Cardiac muscle cell (in vitro differentiated cells and primary cell): ENCODE measurements around the gene CDK8. TPM values are rescaled to one million over a fixed set of nuclear protein-coding genes. Genes with fewer than 3 reads are reported as not detected.

Source experiments
- DNase-seq, 2 donors: peaks; one replicate each; pipeline versions ENCODE4 v3.0.0 to v3.0.0-alpha.2; 2010 to 2017; ENCODE audit warnings: low read depth in 1 of 2, low spot score in 1 of 2
- H3K27ac ChIP-seq: fragments of 200-600 bp; sonication (generic); 2 replicates; pipeline ENCODE4 v1.5.1; 2016
- H3K27me3 ChIP-seq: fragments of 200-600 bp; sonication (generic); 2 replicates; pipeline ENCODE4 v1.6.0; 2016; ENCODE audit warnings: control low read depth
- H3K36me3 ChIP-seq: fragments of 200-600 bp; sonication (generic); 2 replicates; pipeline ENCODE4 v1.5.1; 2016; ENCODE audit warnings: control low read depth
- H3K4me1 ChIP-seq: fragments of 200-600 bp; sonication (generic); 2 replicates; pipeline ENCODE4 v1.8.1; 2017; ENCODE audit warnings: low read depth, mild to moderate bottlenecking, mixed run types
- H3K4me3 ChIP-seq: fragments of 200-600 bp; sonication (generic); 2 replicates; pipeline ENCODE4 v1.5.1; 2016; ENCODE audit warnings: mild to moderate bottlenecking
- H3K9me3 ChIP-seq: fragments of 200-600 bp; sonication (generic); 2 replicates; pipeline ENCODE4 v1.5.1; 2017; ENCODE audit warnings: low read depth, mild to moderate bottlenecking, control low read depth
- polyA plus RNA-seq: library from polyadenylated mRNA; unstranded; fragments of >200 nt; fragmentation: Nextera tagmentation; extraction: Ambion mirVana; gene quantifications from 2 replicates; pipeline ENCODE4 v1.2.1, GENCODE V29; 2016
- total RNA-seq: library from RNA; depleted of rRNA; stranded (reverse); fragments of >200 nt; gene quantifications from 2 replicates; pipeline ENCODE4 v1.2.3, GENCODE V29; 2016
- TF ChIP-seq, protein P1 (sequence below): IDR thresholded peaks from 2 replicates; pipeline ENCODE4 v1.5.1; 2012; ENCODE audit warnings: low read depth, mild to moderate bottlenecking, low read length

Gene CDK8
- total and polyA plus RNA-seq, 2 experiments from 2014 or later: 19.8 to 26.7 TPM

DNA sequence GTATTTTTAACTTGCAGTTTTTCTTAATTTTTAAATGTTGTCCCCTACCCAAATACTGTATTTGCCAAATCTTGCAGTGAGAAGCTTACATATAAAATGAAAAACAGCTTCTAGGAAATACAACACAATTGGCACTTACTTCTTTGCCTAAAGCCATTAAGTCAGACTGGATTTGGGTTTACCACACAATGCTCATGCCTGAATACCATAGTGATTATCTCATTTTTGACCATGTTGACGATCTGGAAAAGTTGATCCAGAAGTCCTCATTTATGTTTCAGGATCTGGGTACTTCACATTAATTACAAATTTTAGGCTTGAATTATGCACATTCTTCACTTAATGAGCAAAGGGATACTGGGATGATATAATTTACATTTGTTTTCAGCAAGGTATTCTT is 34.2 kb upstream of the CDK8 start:
- Histone ChIP-seq H3K9me3 (no peaks in the 10 kb centered on the region), H3K4me3 (no peak overlapping the region), H3K27ac (no peak overlapping the region), H3K36me3 (peaks cover 48% of the 10 kb centered on the region), H3K4me1 (peaks cover 14% of the 10 kb centered on the region), H3K27me3 (no peaks in the 10 kb centered on the region)
- no peak for DNase-seq
- TF ChIP-seq, protein P1, sequence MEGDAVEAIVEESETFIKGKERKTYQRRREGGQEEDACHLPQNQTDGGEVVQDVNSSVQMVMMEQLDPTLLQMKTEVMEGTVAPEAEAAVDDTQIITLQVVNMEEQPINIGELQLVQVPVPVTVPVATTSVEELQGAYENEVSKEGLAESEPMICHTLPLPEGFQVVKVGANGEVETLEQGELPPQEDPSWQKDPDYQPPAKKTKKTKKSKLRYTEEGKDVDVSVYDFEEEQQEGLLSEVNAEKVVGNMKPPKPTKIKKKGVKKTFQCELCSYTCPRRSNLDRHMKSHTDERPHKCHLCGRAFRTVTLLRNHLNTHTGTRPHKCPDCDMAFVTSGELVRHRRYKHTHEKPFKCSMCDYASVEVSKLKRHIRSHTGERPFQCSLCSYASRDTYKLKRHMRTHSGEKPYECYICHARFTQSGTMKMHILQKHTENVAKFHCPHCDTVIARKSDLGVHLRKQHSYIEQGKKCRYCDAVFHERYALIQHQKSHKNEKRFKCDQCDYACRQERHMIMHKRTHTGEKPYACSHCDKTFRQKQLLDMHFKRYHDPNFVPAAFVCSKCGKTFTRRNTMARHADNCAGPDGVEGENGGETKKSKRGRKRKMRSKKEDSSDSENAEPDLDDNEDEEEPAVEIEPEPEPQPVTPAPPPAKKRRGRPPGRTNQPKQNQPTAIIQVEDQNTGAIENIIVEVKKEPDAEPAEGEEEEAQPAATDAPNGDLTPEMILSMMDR: no peak

DNA sequence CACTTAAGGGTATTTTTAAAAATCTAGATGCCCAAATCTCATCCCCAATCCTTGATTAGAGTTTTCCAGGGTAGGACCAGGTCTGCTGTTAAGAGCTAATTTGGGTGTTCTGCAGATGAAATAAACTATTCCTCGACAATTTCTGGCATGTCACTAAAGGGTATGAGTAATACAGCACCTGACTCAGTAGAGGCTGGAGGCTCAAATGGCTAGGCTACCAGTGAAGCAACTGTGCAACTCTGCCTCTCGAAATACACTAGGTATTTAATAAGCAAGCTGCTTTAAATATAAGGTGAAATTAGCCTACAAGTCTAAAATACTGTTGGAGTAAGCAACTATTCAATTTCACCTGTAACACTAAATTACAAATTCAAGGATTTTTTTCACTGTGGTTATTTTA is 33.4 kb upstream of the CDK8 start:
- H3K9me3 ChIP-seq: no peaks in the 10 kb centered on the region
- H3K27ac ChIP-seq: peak overlapping the region; percentile 97
- peaks cover 39% of the 10 kb centered on the region for H3K36me3 ChIP-seq
- peak overlapping the region; percentile 92 for H3K4me3 ChIP-seq
- H3K27me3 ChIP-seq: no peaks in the 10 kb centered on the region
- H3K4me1 ChIP-seq: peaks cover 14% of the 10 kb centered on the region
- peak in 1 of 2 donors; percentile 27 for DNase-seq
- TF ChIP-seq, protein P1: no peak

DNA sequence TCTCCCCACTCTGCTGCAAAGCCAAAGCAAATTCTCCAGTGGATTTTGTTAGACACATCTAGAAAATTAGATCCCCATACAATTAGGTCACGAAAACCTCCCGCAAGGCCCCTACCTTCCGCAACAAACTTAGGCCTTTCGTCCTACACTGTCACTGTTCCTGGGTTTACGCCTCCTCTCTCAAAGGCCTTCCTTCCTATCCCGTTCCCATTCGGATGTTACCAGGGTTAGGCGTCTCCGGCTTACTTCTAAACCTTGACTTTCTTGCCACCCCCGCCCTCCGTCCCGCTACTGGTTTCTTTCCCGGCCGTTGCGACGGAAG is 32.6 kb upstream of the CDK8 start:
- no peaks in the 10 kb centered on the region for H3K9me3 ChIP-seq
- H3K36me3 ChIP-seq: peaks cover 31% of the 10 kb centered on the region
- peak overlapping the region; percentile 92 for H3K4me3 ChIP-seq
- TF ChIP-seq, protein P1: no peak
- H3K4me1 ChIP-seq: peaks cover 14% of the 10 kb centered on the region
- no peaks in the 10 kb centered on the region for H3K27me3 ChIP-seq
- no peak for DNase-seq
- H3K27ac ChIP-seq: peak overlapping the region; percentile 97

DNA sequence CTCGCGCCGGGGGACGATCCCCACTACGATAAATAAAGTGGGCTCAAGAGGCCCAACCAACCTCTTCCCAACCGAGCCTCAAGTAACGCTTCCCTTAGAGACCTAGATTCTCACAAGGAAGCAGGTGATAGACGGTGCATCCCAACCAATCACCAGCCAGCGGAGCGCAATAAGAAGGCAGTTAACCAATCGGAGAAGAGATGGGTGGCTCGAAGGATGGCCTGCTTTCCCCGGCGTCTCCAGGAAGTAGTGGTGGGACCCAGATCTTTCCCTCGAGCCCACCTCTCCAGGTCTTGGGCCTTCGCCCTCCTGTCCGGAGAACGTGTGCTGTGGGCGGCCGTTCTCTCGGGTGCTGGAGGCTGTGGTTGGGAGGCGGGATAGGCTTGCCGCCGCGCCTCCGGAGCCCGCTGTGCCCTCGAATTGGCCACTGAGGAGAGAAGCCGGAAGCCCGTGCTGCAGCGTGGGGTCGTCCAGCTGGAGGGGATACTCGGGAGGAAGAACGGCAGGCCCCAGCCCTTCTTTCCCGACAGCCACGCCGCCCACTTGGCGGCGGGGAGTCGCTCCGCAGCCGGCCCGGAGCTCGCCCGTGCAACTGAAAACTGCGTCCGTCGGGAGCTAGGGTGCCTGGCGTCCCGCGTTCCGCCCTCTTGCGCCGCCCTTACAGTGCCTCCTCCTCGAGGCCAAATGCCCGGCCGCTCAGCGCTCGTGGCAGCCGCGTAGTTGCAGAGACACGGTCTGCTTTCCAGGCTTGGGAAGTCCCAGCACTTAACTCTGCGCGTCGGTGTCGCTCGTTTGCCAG is 32.0 kb upstream of the CDK8 start, which contains the start of gene RNF6:
RNF6 (minus strand) TSS at position 594 of the 799 bp plus-strand sequence. CDS start 2,665 bp downstream, outside the sequence.
- peak; percentile 95 to 99 for DNase-seq
- peaks cover 26% of the 10 kb centered on the region for H3K36me3 ChIP-seq

DNA sequence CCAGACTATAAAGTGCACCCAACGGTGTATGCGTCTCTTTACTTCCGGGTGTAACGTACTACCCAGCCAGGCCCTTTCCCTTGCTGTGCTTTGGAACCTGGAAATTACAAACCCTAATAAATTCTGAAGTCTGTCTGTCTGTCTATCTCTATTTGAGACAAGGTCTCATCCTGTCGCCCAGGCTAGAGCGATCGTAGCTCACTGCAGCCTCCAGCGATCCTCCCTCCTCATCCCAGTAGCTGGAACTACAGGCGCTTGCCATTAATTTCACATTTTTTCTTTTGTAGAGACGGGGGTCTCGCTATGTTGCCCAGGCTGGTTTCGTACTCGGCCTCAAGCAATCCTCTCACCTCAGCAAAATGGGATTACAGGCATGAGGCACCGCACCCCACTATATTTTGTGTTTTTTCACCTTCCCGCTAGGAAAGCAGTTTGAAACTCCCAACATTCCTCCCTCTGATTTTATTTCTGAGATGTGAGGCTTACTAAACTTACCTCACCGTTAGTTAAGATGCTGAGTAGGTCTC is 31.3 kb upstream of the CDK8 start:
- Histone ChIP-seq H3K27me3 (no peaks in the 10 kb centered on the region), H3K36me3 (peaks cover 19% of the 10 kb centered on the region), H3K27ac (peak overlapping the region; percentile 97), H3K4me1 (peaks cover 14% of the 10 kb centered on the region), H3K9me3 (no peaks in the 10 kb centered on the region), H3K4me3 (peak overlapping the region; percentile 92)
- TF ChIP-seq, protein P1: no peak
- DNase-seq: no peak

More for the DNA sequence above, 32.0 kb upstream of the CDK8 start, which contains the start of gene RNF6:
- H3K27me3 ChIP-seq: no peaks in the 10 kb centered on the region
- TF ChIP-seq, protein P1: no peak
- peaks cover 14% of the 10 kb centered on the region for H3K4me1 ChIP-seq
- H3K4me3 ChIP-seq: peak within 1 kb of the TSS; percentile 92
- H3K9me3 ChIP-seq: no peaks in the 10 kb centered on the region
- H3K27ac ChIP-seq: peak within 1 kb of the TSS; percentile 97
